HepG2 (cell line): ENCODE results near the gene PRR5L.

Source experiments
- CHD2 ChIP-seq: IDR thresholded peaks from 2 replicates; pipeline ENCODE4 v1.6.1; 2011; ENCODE audit warnings: low read depth, low read length, improper control_type of control experiment
- TAF1 ChIP-seq: sonication (generic); formaldehyde crosslinking; IDR thresholded peaks from 2 replicates; pipeline ENCODE4 v1.4.0; 2020; ENCODE audit warnings: missing genetic modification reagents
- ZNF362 ChIP-seq: sonication (generic); formaldehyde crosslinking; IDR thresholded peaks from 2 replicates; pipeline ENCODE4 v1.4.0; 2020; ENCODE audit warnings: missing genetic modification reagents, mild to moderate bottlenecking, borderline replicate concordance
- TF ChIP-seq, protein P1 (sequence below): sonication (generic); formaldehyde crosslinking; IDR thresholded peaks from 2 replicates; pipeline ENCODE4 v1.5.0; 2020; ENCODE audit warnings: mild to moderate bottlenecking, missing genetic modification reagents, moderate library complexity
- TF ChIP-seq, protein P2 (sequence below): sonication (generic); formaldehyde crosslinking; IDR thresholded peaks from 2 replicates; pipeline ENCODE4 v1.4.0; 2020; ENCODE audit warnings: missing genetic modification reagents

GRCh38 chr11:36509201-36509639, 213.1 kb downstream of the PRR5L start:
- no peak for TF ChIP-seq ZNF362 (CRISPR knock-in tag)
- TF ChIP-seq, protein P1, sequence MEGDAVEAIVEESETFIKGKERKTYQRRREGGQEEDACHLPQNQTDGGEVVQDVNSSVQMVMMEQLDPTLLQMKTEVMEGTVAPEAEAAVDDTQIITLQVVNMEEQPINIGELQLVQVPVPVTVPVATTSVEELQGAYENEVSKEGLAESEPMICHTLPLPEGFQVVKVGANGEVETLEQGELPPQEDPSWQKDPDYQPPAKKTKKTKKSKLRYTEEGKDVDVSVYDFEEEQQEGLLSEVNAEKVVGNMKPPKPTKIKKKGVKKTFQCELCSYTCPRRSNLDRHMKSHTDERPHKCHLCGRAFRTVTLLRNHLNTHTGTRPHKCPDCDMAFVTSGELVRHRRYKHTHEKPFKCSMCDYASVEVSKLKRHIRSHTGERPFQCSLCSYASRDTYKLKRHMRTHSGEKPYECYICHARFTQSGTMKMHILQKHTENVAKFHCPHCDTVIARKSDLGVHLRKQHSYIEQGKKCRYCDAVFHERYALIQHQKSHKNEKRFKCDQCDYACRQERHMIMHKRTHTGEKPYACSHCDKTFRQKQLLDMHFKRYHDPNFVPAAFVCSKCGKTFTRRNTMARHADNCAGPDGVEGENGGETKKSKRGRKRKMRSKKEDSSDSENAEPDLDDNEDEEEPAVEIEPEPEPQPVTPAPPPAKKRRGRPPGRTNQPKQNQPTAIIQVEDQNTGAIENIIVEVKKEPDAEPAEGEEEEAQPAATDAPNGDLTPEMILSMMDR (CRISPR knock-in tag), result no peak
- no peak for TF ChIP-seq CHD2
- TF ChIP-seq, protein P2, sequence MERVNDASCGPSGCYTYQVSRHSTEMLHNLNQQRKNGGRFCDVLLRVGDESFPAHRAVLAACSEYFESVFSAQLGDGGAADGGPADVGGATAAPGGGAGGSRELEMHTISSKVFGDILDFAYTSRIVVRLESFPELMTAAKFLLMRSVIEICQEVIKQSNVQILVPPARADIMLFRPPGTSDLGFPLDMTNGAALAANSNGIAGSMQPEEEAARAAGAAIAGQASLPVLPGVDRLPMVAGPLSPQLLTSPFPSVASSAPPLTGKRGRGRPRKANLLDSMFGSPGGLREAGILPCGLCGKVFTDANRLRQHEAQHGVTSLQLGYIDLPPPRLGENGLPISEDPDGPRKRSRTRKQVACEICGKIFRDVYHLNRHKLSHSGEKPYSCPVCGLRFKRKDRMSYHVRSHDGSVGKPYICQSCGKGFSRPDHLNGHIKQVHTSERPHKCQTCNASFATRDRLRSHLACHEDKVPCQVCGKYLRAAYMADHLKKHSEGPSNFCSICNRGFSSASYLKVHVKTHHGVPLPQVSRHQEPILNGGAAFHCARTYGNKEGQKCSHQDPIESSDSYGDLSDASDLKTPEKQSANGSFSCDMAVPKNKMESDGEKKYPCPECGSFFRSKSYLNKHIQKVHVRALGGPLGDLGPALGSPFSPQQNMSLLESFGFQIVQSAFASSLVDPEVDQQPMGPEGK, result no peak
- no peak for TF ChIP-seq TAF1
